ENCODE data around the gene SNRPA.

- TF ChIP-seq POLR2A (IDR thresholded peaks at IDR 0.05) (no peak), CTCF (IDR thresholded peaks at IDR 0.05) (no peak)
These were observed 12.5 kb downstream of the SNRPA start for GRCh38 chr19:40763526-40763925.
